Measurements from ENCODE around the gene SLC34A3. TPM values are rescaled to one million over a fixed set of nuclear protein-coding genes. Genes with fewer than 3 reads are reported as not detected.

The SLC34A3 gene
- polyA plus RNA-seq, 3 donors from 2014 or later = not detected

- peak within 1 kb of the TSS in 4 of 6 donors; percentile 35 to 81 (median 70) for H3K27ac Mint-ChIP-seq
- H3K9me3 Mint-ChIP-seq = no peaks in the 10 kb centered on the region
- DNase-seq = no peak
- H3K27me3 Mint-ChIP-seq (ENCODE audit: low read depth in 3 of 3) = peaks cover 0 to 13% (median 6%) of the 10 kb centered on the region in 3 donors
- peak within 1 kb of the TSS; percentile 63 to 83 (median 77) for H3K4me3 Mint-ChIP-seq
- no peaks in the 10 kb centered on the region for H3K36me3 Mint-ChIP-seq
- peaks cover 0 to 2% of the 10 kb centered on the region in 2 donors for H3K4me1 Mint-ChIP-seq
These were observed 5.6 kb upstream of the SLC34A3 start, which contains the start of gene CYSRT1 for GRCh38 chr9:137224830-137225694. CYSRT1 (plus strand) TSS chr9:137225174; CDS start chr9:137225622, 448 bp downstream.

- no peak for DNase-seq
- H3K27me3 Mint-ChIP-seq (ENCODE audit: low read depth in 3 of 3) = peaks cover 0 to 13% (median 5%) of the 10 kb centered on the region in 3 donors
- peaks cover 0 to 2% of the 10 kb centered on the region in 2 donors for H3K4me1 Mint-ChIP-seq
- no peak overlapping the region for H3K27ac Mint-ChIP-seq
- peak overlapping the region in 1 of 5 donors; percentile 55 for H3K4me3 Mint-ChIP-seq
- no peaks in the 10 kb centered on the region for H3K9me3 Mint-ChIP-seq
- no peaks in the 10 kb centered on the region for H3K36me3 Mint-ChIP-seq
These were observed 4.9 kb upstream of the SLC34A3 start for GRCh38 chr9:137225699-137226331.

- peaks cover 0 to 2% of the 10 kb centered on the region in 2 donors for H3K4me1 Mint-ChIP-seq
- H3K4me3 Mint-ChIP-seq = no peak overlapping the region
- H3K27ac Mint-ChIP-seq = no peak overlapping the region
These were observed 4.2 kb upstream of the SLC34A3 start for GRCh38 chr9:137226338-137227053.

GRCh38 chr9:137227054-137227852 lies 3.4 kb upstream of the SLC34A3 start, which contains the start of gene RNF224:
RNF224 (plus strand) TSS chr9:137227502; CDS start chr9:137228336, 834 bp downstream.
- Mint-ChIP-seq H3K9me3 (no peaks in the 10 kb centered on the region), H3K4me1 (peaks cover 0 to 2% of the 10 kb centered on the region in 2 donors), H3K27me3 (ENCODE audit: low read depth in 3 of 3) (peaks cover 0 to 13% (median 7%) of the 10 kb centered on the region in 3 donors), H3K36me3 (no peaks in the 10 kb centered on the region), H3K27ac (no peak within 1 kb of the TSS), H3K4me3 (no peak within 1 kb of the TSS)
- DNase-seq = peak; percentile 66 to 72 (median 71)

More at GRCh38 chr9:137226338-137227053, 4.2 kb upstream of the SLC34A3 start:
- H3K9me3 Mint-ChIP-seq = no peaks in the 10 kb centered on the region
- peaks cover 0 to 13% (median 5%) of the 10 kb centered on the region in 3 donors for H3K27me3 Mint-ChIP-seq (ENCODE audit: low read depth in 3 of 3)
- no peaks in the 10 kb centered on the region for H3K36me3 Mint-ChIP-seq
- DNase-seq = no peak

- Mint-ChIP-seq H3K4me3 (no peak overlapping the region), H3K36me3 (no peaks in the 10 kb centered on the region), H3K4me1 (peaks cover 0 to under 1% of the 10 kb centered on the region in 2 donors), H3K27me3 (ENCODE audit: low read depth in 3 of 3) (peaks cover 0 to 13% (median 5%) of the 10 kb centered on the region in 3 donors), H3K9me3 (no peaks in the 10 kb centered on the region), H3K27ac (no peak overlapping the region)
- no peak for DNase-seq
These were observed 2.7 kb upstream of the SLC34A3 start for GRCh38 chr9:137227853-137228505.

GRCh38 chr9:137228506-137228967 lies 2.2 kb upstream of the SLC34A3 start:
- H3K27ac Mint-ChIP-seq = no peak overlapping the region
- H3K27me3 Mint-ChIP-seq (ENCODE audit: low read depth in 3 of 3) = peaks cover 0 to 10% (median 2%) of the 10 kb centered on the region in 3 donors
- H3K4me1 Mint-ChIP-seq = no peaks in the 10 kb centered on the region
- no peaks in the 10 kb centered on the region for H3K36me3 Mint-ChIP-seq
- H3K4me3 Mint-ChIP-seq = no peak overlapping the region
- DNase-seq = no peak
- no peaks in the 10 kb centered on the region for H3K9me3 Mint-ChIP-seq

- no peak for DNase-seq
- Mint-ChIP-seq H3K4me1 (no peaks in the 10 kb centered on the region), H3K9me3 (no peaks in the 10 kb centered on the region), H3K27ac (no peak overlapping the region), H3K4me3 (no peak overlapping the region), H3K27me3 (ENCODE audit: low read depth in 3 of 3) (peaks cover 0 to 9% (median 2%) of the 10 kb centered on the region in 3 donors), H3K36me3 (no peaks in the 10 kb centered on the region)
These were observed 1.5 kb upstream of the SLC34A3 start for GRCh38 chr9:137228968-137229896.

GRCh38 chr9:137229903-137230704 lies 597 bp upstream of the SLC34A3 start:
- Mint-ChIP-seq H3K36me3 (no peaks in the 10 kb centered on the region), H3K4me1 (no peaks in the 10 kb centered on the region), H3K4me3 (no peak overlapping the region), H3K27me3 (ENCODE audit: low read depth in 3 of 3) (peaks cover 0 to 9% (median 2%) of the 10 kb centered on the region in 3 donors), H3K9me3 (no peaks in the 10 kb centered on the region), H3K27ac (no peak overlapping the region)
- DNase-seq = no peak

GRCh38 chr9:137231372-137232039 lies 805 bp downstream of the SLC34A3 start:
- H3K4me1 Mint-ChIP-seq = peaks cover 0 to 1% of the 10 kb centered on the region in 2 donors
- DNase-seq = no peak
- no peak overlapping the region for H3K27ac Mint-ChIP-seq
- no peak overlapping the region for H3K4me3 Mint-ChIP-seq
- peaks cover 0 to 6% (median 2%) of the 10 kb centered on the region in 3 donors for H3K27me3 Mint-ChIP-seq (ENCODE audit: low read depth in 3 of 3)
- H3K9me3 Mint-ChIP-seq = no peaks in the 10 kb centered on the region
- H3K36me3 Mint-ChIP-seq = no peaks in the 10 kb centered on the region

- no peaks in the 10 kb centered on the region for H3K9me3 Mint-ChIP-seq
- H3K4me1 Mint-ChIP-seq = peaks cover 0 to 2% of the 10 kb centered on the region in 2 donors
- peaks cover 0 to 5% (median 2%) of the 10 kb centered on the region in 3 donors for H3K27me3 Mint-ChIP-seq (ENCODE audit: low read depth in 3 of 3)
- no peak for DNase-seq
- H3K27ac Mint-ChIP-seq = no peak overlapping the region
- H3K36me3 Mint-ChIP-seq = no peaks in the 10 kb centered on the region
- no peak overlapping the region for H3K4me3 Mint-ChIP-seq
These were observed 1.4 kb downstream of the SLC34A3 start for GRCh38 chr9:137232101-137232500.

- DNase-seq = no peak
- H3K4me3 Mint-ChIP-seq = no peak overlapping the region
- peaks cover 0 to 4% (median 2%) of the 10 kb centered on the region in 3 donors for H3K27me3 Mint-ChIP-seq (ENCODE audit: low read depth in 3 of 3)
- H3K4me1 Mint-ChIP-seq = peaks cover 0 to 4% of the 10 kb centered on the region in 2 donors
- no peak overlapping the region for H3K27ac Mint-ChIP-seq
- H3K9me3 Mint-ChIP-seq = no peaks in the 10 kb centered on the region
- H3K36me3 Mint-ChIP-seq = no peaks in the 10 kb centered on the region
These were observed 1.8 kb downstream of the SLC34A3 start for GRCh38 chr9:137232510-137232909.

Measured in immature natural killer cell (primary cell).